ENCODE measurements around the gene PCDHA1.
A peak's percentile ranks its signal among the peaks of the same experiment; 100 is the strongest.

PCDHA1 gene

DNA sequence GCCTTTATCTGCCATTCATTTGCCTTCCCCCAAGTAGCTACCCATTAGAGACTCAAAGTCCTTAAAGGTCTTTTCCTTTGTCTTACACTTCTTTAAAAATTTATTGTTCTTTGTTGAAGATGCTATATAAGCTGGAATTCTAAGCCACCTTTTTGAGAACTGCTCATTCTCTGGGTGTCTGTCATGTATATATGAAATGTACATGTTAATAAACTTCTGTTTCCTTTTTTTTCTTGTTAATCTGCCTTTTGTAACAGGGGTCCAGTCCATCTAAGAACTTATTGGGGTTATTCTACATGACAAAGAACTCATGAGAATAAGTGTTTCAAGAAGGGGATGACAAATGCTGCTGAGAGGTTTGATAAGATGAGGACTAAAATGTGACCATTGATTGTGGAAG is 221.9 kb downstream of the PCDHA1 start:
- DNase-seq (ENCODE audit: low read depth, low spot score): no peak
- no peak overlapping the region for H3K4me3 ChIP-seq (ENCODE audit: low read length)

DNA sequence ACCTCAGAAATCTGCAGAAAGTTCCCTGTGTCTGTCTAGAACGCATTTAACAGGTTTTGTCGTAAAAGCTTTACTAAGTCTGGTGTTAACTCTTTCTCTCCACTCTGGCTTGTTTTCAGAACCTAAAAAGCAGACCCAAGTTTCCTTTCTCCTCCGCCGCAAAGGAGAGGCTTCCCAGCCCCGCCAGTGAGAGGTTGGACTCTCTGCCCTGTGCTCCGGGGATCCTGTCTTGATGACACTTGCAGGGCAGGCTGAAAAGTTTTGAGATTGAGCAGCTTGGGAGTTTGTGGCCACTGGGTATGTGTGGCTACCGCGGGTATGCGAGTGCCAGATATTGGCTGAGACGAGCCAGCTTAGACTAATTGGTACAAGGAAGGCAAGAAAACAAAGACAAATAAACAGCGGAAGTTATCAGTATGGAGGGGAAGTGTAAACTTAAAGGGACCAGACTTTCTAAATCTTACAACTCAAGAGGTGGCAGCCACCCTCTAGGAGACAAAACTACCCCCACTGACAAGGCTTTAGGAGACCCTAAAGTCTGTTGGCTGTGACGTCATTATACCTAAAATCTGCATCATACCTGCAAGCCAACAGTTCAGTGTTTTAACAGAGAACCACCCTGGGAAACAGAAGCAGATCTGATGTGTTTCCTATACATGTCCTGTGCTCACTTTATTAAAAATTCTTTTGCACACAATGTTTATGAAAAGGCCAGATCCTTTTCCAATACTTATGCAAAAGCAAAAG is 224.3 kb downstream of the PCDHA1 start:
- no peak for DNase-seq (ENCODE audit: low read depth, low spot score)
- no peak overlapping the region for H3K4me3 ChIP-seq (ENCODE audit: low read length)

- no peak overlapping the region for H3K4me3 ChIP-seq (ENCODE audit: low read length)
- DNase-seq (ENCODE audit: low read depth, low spot score): no peak
Observed at GRCh38 chr5:141017943-141018342, 232.0 kb downstream of the PCDHA1 start.

GRCh38 chr5:141022384-141022783 is 236.4 kb downstream of the PCDHA1 start:
- H3K4me3 ChIP-seq (ENCODE audit: low read length): no peak overlapping the region
- DNase-seq (ENCODE audit: low read depth, low spot score): no peak

GRCh38 chr5:141031006-141031405 is 245.1 kb downstream of the PCDHA1 start:
- no peak overlapping the region for H3K4me3 ChIP-seq (ENCODE audit: low read length)
- no peak for DNase-seq (ENCODE audit: low read depth, low spot score)

GRCh38 chr5:141032626-141033025 is 246.7 kb downstream of the PCDHA1 start:
- no peak for DNase-seq (ENCODE audit: low read depth, low spot score)
- no peak overlapping the region for H3K4me3 ChIP-seq (ENCODE audit: low read length)

DNA sequence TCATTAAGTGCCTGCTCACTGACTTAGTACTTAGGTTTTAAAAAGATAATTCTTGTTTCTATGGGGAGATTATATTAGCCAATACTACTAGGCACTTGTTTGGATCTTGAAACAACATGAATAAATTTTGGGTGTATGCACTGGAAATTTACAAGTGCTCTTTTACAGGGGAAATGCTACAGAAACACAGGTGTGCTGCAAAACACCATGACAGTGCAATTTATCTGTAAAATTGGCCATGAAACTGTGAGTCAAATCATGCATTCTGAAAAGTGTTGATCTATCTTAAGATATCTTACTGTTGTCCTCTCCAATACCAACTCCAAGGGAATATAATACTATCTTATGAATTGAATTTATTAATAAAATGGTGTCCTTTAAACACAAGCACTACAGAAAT is 253.1 kb downstream of the PCDHA1 start:
- DNase-seq (ENCODE audit: low read depth, low spot score): no peak
- no peak overlapping the region for H3K4me3 ChIP-seq (ENCODE audit: low read length)

DNA sequence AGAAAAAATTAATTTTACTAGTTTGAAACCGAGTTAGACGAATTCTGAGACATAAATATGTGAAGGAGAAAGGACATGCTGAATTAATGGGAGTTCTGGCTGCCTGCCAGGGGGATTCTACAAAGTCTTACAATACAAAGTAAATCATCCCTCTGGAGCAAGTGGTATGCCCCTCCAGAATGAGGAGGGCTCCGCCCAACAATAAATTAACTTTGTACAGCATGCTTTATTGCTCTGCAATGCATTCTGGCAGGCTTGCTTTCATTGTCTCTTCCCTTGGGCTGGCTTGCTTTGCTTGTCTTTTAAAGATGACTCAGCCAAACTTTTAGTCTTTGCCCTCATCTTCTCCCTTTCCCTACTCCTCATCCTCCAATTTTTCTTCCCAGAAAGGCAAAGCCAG is 253.6 kb downstream of the PCDHA1 start:
- no peak overlapping the region for H3K4me3 ChIP-seq (ENCODE audit: low read length)
- DNase-seq (ENCODE audit: low read depth, low spot score): no peak

DNA sequence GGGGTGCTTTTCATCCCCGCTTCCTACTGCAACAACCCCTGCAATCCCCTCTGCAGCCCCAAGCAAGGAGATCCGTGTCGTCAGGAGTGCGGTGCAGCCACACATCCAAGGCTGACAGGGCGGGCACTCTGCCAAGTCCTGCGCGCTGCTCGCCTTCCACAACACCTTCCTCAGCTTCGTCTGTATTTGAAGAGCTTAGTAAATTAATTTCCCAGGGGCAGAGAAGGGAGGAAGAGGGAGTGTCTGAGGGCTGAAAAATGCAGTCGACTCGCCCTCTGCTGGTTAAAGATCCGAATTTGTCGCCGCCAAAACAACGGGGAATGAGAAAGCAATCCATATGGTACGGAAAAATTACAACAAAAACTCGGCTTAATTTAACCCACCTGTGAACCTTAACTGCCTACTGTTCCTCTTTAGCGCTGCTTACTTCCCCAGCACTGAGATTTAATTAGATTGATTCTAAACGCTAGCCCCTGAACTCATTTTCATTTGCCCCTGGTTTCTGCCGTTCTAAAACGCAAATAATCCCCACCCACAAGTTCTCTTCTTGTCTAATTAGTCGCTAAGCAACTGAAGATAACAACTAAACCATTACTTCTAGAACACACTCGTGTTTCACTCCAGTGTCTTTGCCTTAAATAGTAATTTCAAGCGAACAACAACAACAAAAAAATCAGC is 254.3 kb downstream of the PCDHA1 start:
- peak; percentile 4 for DNase-seq (ENCODE audit: low read depth, low spot score)
- no peak overlapping the region for H3K4me3 ChIP-seq (ENCODE audit: low read length)

DNA sequence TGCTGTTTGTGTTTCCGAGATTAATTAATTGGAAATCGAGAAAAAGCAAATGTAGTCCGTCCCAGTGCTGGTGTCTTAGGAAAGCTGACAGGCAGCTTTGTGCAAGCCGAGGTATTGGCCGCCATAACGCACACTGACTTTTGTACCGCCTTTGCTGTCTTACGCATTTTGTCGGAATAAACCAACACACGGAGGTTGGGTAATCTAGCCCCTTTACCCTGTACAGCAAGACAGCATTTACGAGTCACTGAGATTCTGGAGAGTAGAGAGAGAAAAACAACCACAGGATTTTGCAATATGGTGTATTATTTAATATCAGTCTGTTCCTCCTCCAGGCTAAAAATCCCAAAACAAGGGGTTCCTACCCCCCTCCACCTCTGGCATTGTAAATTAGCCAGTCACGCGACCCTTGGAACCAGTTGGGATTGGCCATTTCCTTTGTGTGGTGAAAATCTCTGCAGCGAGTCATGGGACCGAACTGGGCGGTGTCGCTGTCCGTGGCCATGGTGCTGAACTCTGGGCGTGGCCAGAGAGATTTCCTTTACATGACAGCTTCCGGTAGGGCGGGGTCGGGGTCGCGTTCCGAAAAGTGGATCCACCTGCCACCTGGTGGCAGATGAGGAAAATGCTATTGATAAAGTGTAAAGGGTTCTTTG is 255.0 kb downstream of the PCDHA1 start:
- H3K4me3 ChIP-seq (ENCODE audit: low read length): no peak overlapping the region
- peak; percentile 79 for DNase-seq (ENCODE audit: low read depth, low spot score)

- no peak overlapping the region for H3K4me3 ChIP-seq (ENCODE audit: low read length)
- no peak for DNase-seq (ENCODE audit: low read depth, low spot score)
Observed at GRCh38 chr5:141041427-141041785, 255.5 kb downstream of the PCDHA1 start.

DNA sequence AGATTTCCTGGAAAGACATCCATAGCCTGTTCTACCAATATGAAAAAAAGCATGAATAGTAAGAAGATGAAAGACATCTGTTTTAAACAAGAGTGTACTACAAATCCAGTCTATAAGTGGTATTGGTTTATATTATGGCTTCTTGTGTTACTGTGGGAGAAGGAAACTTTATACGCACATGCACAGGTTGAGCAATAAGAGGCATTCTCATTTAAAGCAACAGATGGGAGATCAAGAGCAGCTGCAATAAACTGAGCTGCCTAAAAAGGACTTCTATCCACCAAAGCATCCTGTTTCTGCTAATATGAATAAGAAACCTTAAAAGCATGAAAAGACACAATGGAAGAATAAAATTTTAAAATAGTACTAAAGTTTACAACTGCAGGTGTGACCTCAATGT is 256.6 kb downstream of the PCDHA1 start:
- no peak for DNase-seq (ENCODE audit: low read depth, low spot score)
- H3K4me3 ChIP-seq (ENCODE audit: low read length): no peak overlapping the region

DNA sequence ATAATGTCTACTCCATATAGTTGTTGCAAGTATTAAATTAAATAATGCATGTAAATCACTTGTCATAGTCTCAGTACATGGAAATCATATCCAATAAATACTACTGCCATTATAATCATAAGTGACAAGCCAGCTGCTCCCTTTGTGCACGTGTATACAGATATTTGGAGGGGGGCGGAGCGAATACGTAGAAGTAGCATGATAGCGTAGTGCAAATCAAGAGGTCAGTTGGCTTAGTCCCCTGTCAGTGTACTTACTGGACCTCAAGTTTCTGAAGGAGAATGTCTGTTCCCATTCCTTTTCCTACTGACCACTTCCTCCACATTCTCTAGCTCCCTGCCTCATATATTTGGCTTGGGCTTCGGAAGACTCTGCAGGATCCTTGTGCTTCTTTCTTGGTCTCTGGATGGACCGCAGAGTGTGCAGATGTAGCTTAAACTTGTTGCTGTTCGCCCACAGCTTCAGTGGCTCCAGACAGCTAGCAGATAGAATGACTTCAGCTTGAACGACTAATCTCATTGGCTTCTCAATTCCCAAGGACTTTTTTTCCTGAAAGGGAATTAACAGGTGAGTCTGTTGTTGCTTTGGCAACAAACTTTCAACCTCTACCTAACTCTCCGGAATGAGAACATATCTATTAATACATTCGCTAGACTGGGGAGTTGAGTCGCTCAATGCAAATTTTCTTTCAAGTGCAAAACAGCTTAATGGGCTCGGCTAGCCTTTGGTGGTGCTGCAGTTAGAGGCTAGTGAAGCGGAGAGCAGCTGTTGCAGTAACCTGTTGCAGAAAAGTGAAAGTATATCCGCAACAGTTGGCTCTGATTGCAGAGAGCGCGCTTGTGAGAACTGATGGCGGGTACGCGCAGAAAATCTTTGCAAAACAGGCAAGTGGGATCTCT is 264.9 kb downstream of the PCDHA1 start, which contains the start of gene PCDHB1:
PCDHB1 (plus strand) TSS at position 753 of the 899 bp plus-strand sequence; CDS start at position 850, 97 bp downstream.
- no peak within 1 kb of the TSS for H3K4me3 ChIP-seq (ENCODE audit: low read length)

GRCh38 chr5:141051521-141051866 is 265.6 kb downstream of the PCDHA1 start:
- no peak overlapping the region for H3K4me3 ChIP-seq (ENCODE audit: low read length)
- no peak for DNase-seq (ENCODE audit: low read depth, low spot score)

More for the DNA sequence above, 264.9 kb downstream of the PCDHA1 start, which contains the start of gene PCDHB1:
- no peak for DNase-seq (ENCODE audit: low read depth, low spot score)
